ENCODE measurements around the gene RAP1GAP2.
"Not testable (repeated sequence)": the region's sequence is repeated elsewhere in the genome, so short reads cannot be mapped to it uniquely, and the experiment has no call there.

Gene RAP1GAP2

DNA sequence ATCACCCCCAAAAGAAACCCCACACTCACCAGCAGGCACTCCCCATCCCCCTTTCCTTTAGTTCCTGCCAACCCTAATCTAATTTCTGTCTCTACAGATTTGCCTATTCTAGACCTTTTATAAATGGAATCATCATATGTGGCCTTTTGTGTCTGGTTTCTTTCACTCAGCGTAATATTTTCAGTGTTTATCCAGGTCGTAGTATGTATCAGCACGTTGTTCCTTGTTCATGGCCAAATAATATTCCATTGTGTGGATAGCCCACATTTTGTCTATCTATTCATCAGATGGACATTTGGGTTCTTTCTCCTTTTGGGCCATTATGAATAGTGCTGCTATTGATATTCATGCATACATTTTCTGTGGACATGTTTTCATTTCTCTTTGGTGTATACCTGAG is 193.6 kb downstream of the RAP1GAP2 start:
- no peak overlapping the region for H3K4me3 ChIP-seq
- H3K27me3 ChIP-seq (ENCODE audit: low read depth) = no peaks in the 10 kb centered on the region
- no peaks in the 10 kb centered on the region for H3K36me3 ChIP-seq (replicated peaks)

DNA sequence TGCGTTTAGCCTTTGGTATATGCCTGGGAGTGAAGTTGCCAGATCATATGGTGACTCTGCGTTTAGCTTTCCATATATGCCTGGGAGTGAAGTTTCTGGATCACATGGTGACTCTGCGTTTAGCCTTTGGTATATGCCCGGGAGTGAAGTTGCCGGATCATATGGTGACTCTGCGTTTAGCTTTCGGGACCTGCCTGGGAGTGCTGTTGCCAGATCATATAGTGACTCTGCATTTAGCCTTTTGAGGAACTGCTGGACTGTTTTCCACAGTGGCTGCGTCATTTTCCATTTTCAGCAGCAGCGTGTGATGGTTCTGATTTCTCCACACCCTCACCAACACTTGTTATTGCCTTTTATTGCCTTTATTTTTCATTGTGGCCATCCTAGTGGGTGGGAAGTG is 194.2 kb downstream of the RAP1GAP2 start:
- DNase-seq (ENCODE audit: low spot score in 2 of 2) = no peak
- Histone ChIP-seq H3K36me3 (replicated peaks) (no peaks in the 10 kb centered on the region), H3K27me3 (ENCODE audit: low read depth) (no peaks in the 10 kb centered on the region), H3K4me1 (no peaks in the 10 kb centered on the region), H3K4me3 (no peak overlapping the region), H3K9me3 (no peaks in the 10 kb centered on the region)
- in situ Hi-C loops (cut with MboI; ENCODE audit: low sequenced_read_pairs) = no loop called here

More for the DNA sequence above, 193.6 kb downstream of the RAP1GAP2 start:
- in situ Hi-C loops (cut with MboI; ENCODE audit: low sequenced_read_pairs) = no loop called here
- Histone ChIP-seq H3K4me1 (no peaks in the 10 kb centered on the region), H3K9me3 (no peaks in the 10 kb centered on the region)
- no peak for DNase-seq (ENCODE audit: low spot score in 2 of 2)

- H3K4me3 ChIP-seq = not testable (repeated sequence)
Observed at GRCh38 chr17:2991396-2992180, 195.3 kb downstream of the RAP1GAP2 start.

GRCh38 chr17:2994441-2994840 is 198.2 kb downstream of the RAP1GAP2 start:
- Histone ChIP-seq H3K9me3 (no peaks in the 10 kb centered on the region), H3K36me3 (replicated peaks) (no peaks in the 10 kb centered on the region), H3K4me1 (no peaks in the 10 kb centered on the region), H3K4me3 (no peak overlapping the region), H3K27me3 (ENCODE audit: low read depth) (no peaks in the 10 kb centered on the region)
- no peak for DNase-seq (ENCODE audit: low spot score in 2 of 2)
- in situ Hi-C loops (cut with MboI; ENCODE audit: low sequenced_read_pairs) = no loop called here

More at GRCh38 chr17:2991396-2992180, 195.3 kb downstream of the RAP1GAP2 start:
- H3K36me3 ChIP-seq (replicated peaks); H3K4me1 ChIP-seq; DNase-seq (ENCODE audit: low spot score in 2 of 2); in situ Hi-C loops (cut with MboI; ENCODE audit: low sequenced_read_pairs); H3K9me3 ChIP-seq; H3K27me3 ChIP-seq (ENCODE audit: low read depth): not testable (repeated sequence)

DNA sequence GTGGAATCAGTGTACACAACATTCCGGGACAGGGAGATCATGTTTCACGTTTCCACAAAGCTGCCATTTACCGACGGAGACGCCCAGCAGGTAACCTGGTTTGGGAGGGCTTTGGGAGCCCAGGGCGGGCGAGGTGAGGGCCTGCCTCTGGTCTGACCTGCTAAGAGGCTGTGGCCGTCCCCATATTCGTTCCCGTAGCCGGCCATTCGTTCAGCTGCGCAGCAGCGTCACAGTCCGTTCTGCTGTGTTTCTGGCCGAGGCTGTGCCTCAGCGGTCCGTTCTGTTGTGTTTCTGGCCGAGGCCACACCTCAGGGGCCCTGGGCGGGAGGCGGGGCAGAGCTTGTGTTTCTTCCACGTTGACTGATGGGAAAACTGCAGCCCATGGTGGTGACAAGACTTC is 199.1 kb downstream of the RAP1GAP2 start:
- Histone ChIP-seq H3K36me3 (replicated peaks) (no peaks in the 10 kb centered on the region), H3K9me3 (no peaks in the 10 kb centered on the region), H3K4me1 (no peaks in the 10 kb centered on the region), H3K4me3 (no peak overlapping the region), H3K27me3 (ENCODE audit: low read depth) (no peaks in the 10 kb centered on the region)
- no peak for DNase-seq (ENCODE audit: low spot score in 2 of 2)
- in situ Hi-C loops (cut with MboI; ENCODE audit: low sequenced_read_pairs) = no loop called here

DNA sequence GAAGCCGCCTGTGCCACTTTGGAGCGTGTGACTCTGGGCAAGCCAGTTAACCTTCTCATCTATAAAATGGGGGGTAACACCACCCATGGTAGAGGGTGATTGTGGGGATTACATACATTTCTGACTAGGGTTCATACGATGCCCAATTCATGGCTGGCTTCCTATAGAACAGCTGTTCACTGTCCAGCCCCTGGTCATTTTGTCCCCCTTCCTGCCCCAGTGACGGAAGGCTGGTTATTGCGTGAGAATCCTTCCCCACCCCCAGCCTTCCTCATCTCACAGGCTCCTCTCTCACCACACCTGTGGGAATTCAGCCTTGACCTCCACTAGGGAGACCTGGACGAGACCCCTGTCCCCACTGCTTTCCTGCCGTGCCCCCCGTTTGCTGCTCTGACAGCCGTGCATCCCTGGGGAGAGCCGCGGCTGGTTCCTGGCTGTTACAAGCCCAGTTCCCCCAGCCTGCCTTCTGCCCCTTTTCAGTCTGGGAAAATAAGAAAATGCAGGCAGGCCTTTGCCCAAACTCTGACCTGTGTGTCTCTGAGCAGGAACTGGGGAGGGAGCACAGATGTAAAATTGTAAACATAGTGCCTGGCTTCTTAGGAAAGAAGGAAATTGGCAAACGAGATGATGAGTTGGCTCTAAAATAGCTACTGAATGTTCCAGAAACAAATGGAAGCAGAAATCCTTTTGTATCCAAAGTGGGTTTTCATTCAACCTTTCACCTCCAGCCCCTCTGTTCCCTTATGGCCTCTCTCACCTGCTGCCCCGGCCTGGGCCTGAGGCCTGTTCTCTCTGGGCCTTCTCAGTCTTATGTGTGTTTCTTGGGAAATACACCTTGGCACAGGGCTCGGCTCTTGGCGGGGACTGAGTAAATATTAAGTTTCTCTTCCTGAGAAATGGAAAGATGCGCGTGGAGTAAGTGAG is 199.9 kb downstream of the RAP1GAP2 start:
- H3K4me1 ChIP-seq = no peaks in the 10 kb centered on the region
- in situ Hi-C loops (cut with MboI; ENCODE audit: low sequenced_read_pairs) = no loop called here
- H3K36me3 ChIP-seq (replicated peaks) = no peaks in the 10 kb centered on the region
- H3K4me3 ChIP-seq = no peak overlapping the region
- H3K9me3 ChIP-seq = no peaks in the 10 kb centered on the region
- no peak for DNase-seq (ENCODE audit: low spot score in 2 of 2)
- H3K27me3 ChIP-seq (ENCODE audit: low read depth) = no peaks in the 10 kb centered on the region

DNA sequence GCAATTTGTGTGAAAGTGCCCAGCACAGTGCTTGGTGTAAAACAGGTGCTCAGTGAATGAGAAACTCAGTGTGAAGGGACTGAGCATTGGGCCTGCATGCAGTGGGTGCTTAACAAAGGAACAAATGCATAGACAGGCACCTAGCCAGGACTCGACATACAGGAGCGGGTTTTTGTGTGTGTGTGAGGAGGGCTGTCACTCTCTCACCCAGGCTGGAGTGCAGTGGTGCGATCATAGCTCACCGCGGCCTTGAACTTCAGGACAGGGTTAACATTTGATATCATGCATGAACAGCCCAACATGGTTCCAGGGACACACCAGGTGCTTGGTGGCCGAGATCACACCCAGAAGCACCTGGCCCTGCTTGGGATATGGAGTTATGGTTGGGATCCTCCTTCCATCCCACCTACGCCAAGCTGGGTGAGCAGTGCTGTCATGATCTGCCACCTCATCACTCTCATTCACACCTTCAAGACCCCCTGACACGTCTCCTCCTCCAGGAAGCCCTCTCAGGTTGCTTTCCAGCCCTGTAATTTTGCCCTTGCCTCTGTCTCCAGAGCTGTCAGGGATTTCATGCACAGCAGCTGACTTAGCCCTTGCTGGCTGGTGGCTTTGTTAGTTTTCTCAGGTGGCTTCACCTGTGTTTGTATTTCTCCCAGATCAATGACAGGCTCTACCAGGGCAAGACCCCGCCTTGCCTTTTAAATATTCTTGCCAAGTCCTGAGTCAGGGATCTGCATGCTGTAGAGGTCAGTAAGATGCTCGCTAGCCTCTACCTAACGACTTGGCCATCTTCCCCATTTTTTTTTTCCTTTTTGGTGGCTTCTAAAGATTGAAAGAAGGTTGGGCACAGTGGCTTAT is 200.8 kb downstream of the RAP1GAP2 start:
- H3K9me3 ChIP-seq = no peaks in the 10 kb centered on the region
- in situ Hi-C loops (cut with MboI; ENCODE audit: low sequenced_read_pairs) = no loop called here
- H3K4me3 ChIP-seq = no peak overlapping the region
- H3K4me1 ChIP-seq = no peaks in the 10 kb centered on the region
- DNase-seq (ENCODE audit: low spot score in 2 of 2) = no peak
- no peaks in the 10 kb centered on the region for H3K27me3 ChIP-seq (ENCODE audit: low read depth)
- H3K36me3 ChIP-seq (replicated peaks) = no peaks in the 10 kb centered on the region

DNA sequence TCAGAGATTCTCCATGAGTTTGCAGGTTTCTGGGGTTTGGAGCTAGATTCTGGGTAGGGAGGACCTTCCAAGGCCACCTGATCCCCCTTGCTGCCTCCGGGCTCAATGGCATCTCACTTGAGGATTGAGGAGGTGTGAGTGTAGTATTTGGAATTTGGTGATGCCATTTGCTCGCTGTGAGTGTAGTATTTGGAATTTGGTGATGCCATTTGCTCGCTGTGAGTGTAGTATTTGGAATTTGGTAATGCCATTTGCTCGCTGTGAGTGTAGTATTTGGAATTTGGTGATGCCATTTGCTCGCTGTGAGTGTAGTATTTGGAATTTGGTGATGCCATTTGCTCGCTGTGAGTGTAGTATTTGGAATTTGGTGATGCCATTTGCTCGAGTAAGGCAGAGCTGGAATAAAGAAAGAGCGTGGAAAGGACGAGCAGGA is 202.2 kb downstream of the RAP1GAP2 start:
- H3K4me1 ChIP-seq; H3K4me3 ChIP-seq; DNase-seq (ENCODE audit: low spot score in 2 of 2); in situ Hi-C loops (cut with MboI; ENCODE audit: low sequenced_read_pairs); H3K36me3 ChIP-seq (replicated peaks); H3K9me3 ChIP-seq; H3K27me3 ChIP-seq (ENCODE audit: low read depth): not testable (repeated sequence)

- no peaks in the 10 kb centered on the region for H3K27me3 ChIP-seq (ENCODE audit: low read depth)
- no peaks in the 10 kb centered on the region for H3K9me3 ChIP-seq
- no peak overlapping the region for H3K4me3 ChIP-seq
- in situ Hi-C loops (cut with MboI; ENCODE audit: low sequenced_read_pairs) = loop anchor here (25.0 kb wide), 1 partner anchor 615 kb away; no protein-coding TSS in a partner anchor
- DNase-seq (ENCODE audit: low spot score in 2 of 2) = no peak
- no peaks in the 10 kb centered on the region for H3K4me1 ChIP-seq
- no peaks in the 10 kb centered on the region for H3K36me3 ChIP-seq (replicated peaks)
Observed at GRCh38 chr17:3002538-3003295, 206.5 kb downstream of the RAP1GAP2 start.

DNA sequence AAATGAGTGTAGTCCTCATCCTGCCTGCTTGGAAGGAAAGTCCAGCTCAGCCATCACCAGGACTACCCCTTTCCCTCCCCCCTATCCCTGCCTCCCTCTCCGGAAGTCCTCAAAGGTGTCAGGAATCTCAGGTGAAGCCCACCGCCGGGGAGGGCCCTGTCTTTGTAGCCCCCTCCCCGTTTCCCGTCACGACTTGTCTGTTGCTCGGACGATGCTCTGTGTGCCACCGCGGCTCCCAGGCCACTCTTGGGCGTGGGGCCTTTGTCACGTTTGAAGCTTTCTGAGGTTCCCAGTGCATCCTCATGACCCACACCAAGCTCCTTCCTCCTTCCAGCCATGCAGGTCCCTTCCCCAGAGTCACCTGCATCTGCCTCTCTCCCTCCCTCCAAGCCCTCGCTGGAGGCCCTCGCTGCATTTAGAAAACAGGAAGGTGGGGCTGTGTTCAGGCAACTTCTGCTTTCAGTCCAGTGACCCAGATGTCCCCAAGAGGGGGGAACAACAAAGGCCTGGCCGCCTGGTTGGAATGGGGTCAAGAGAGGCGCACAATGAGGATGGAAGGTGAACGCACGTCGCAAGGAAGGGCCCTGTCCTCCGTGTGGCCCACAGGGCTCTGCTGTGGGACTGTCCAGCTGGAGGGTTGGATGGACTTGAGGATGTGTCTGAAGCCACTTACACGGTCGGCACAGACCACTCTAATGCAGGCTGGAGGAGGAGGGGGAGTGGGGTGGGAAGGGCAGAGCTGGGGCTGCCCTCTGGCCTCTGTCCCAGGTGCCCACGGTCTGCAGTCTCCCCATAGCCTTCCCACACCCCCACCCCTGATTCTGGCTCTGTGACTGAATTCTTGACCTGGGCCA is 207.3 kb downstream of the RAP1GAP2 start:
- no peak for DNase-seq (ENCODE audit: low spot score in 2 of 2)
- in situ Hi-C loops (cut with MboI; ENCODE audit: low sequenced_read_pairs) = loop anchor here (25.0 kb wide), 1 partner anchor 616 kb away; no protein-coding TSS in a partner anchor

GRCh38 chr17:3004150-3004801 is 208.0 kb downstream of the RAP1GAP2 start:
- no peaks in the 10 kb centered on the region for H3K27me3 ChIP-seq (ENCODE audit: low read depth)

More for the DNA sequence above, 207.3 kb downstream of the RAP1GAP2 start:
- Histone ChIP-seq H3K27me3 (ENCODE audit: low read depth) (no peaks in the 10 kb centered on the region), H3K9me3 (no peaks in the 10 kb centered on the region), H3K36me3 (replicated peaks) (no peaks in the 10 kb centered on the region), H3K4me1 (no peaks in the 10 kb centered on the region), H3K4me3 (no peak overlapping the region)

More at GRCh38 chr17:3004150-3004801, 208.0 kb downstream of the RAP1GAP2 start:
- Histone ChIP-seq H3K36me3 (replicated peaks) (no peaks in the 10 kb centered on the region), H3K4me3 (no peak overlapping the region), H3K4me1 (no peaks in the 10 kb centered on the region), H3K9me3 (no peaks in the 10 kb centered on the region)
- in situ Hi-C loops (cut with MboI; ENCODE audit: low sequenced_read_pairs) = loop anchor here (25.0 kb wide), 1 partner anchor 617 kb away; no protein-coding TSS in a partner anchor
- DNase-seq (ENCODE audit: low spot score in 2 of 2) = peak; percentile 6 to 81
